Measurements from ENCODE around the gene NDUFA8. TPM values are rescaled to one million over a fixed set of nuclear protein-coding genes. Genes with fewer than 3 reads are reported as not detected.

The NDUFA8 gene
- total and polyA plus RNA-seq, 10 of the 15 experiments (the other 5 are each of a cell fraction or from before 2014, with no cell fraction given), result 44.9 to 159 (median 90.8) TPM

- no peak for TF ChIP-seq TARDBP (IDR thresholded peaks at IDR 0.05; ENCODE audit: borderline replicate concordance)
- TF ChIP-seq, protein P1, sequence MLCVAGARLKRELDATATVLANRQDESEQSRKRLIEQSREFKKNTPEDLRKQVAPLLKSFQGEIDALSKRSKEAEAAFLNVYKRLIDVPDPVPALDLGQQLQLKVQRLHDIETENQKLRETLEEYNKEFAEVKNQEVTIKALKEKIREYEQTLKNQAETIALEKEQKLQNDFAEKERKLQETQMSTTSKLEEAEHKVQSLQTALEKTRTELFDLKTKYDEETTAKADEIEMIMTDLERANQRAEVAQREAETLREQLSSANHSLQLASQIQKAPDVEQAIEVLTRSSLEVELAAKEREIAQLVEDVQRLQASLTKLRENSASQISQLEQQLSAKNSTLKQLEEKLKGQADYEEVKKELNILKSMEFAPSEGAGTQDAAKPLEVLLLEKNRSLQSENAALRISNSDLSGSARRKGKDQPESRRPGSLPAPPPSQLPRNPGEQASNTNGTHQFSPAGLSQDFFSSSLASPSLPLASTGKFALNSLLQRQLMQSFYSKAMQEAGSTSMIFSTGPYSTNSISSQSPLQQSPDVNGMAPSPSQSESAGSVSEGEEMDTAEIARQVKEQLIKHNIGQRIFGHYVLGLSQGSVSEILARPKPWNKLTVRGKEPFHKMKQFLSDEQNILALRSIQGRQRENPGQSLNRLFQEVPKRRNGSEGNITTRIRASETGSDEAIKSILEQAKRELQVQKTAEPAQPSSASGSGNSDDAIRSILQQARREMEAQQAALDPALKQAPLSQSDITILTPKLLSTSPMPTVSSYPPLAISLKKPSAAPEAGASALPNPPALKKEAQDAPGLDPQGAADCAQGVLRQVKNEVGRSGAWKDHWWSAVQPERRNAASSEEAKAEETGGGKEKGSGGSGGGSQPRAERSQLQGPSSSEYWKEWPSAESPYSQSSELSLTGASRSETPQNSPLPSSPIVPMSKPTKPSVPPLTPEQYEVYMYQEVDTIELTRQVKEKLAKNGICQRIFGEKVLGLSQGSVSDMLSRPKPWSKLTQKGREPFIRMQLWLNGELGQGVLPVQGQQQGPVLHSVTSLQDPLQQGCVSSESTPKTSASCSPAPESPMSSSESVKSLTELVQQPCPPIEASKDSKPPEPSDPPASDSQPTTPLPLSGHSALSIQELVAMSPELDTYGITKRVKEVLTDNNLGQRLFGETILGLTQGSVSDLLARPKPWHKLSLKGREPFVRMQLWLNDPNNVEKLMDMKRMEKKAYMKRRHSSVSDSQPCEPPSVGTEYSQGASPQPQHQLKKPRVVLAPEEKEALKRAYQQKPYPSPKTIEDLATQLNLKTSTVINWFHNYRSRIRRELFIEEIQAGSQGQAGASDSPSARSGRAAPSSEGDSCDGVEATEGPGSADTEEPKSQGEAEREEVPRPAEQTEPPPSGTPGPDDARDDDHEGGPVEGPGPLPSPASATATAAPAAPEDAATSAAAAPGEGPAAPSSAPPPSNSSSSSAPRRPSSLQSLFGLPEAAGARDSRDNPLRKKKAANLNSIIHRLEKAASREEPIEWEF (IDR thresholded peaks at IDR 0.05; ENCODE audit: insufficient replicate concordance, low read depth, low read length), result no peak
- no peak for TF ChIP-seq BACH1 (IDR thresholded peaks at IDR 0.05; ENCODE audit: borderline replicate concordance)
- no peak for TF ChIP-seq ETV6 (conservative IDR thresholded peaks at IDR 0.05 in 1 of 2, IDR thresholded peaks at IDR 0.05 in 1 of 2; ENCODE audit: borderline replicate concordance in 1 of 2, low read depth in 1 of 2)
- TF ChIP-seq IKZF2 (IDR thresholded peaks at IDR 0.05), result no peak
- TF ChIP-seq ATF2 (IDR thresholded peaks at IDR 0.05; ENCODE audit: low read length), result no peak
- CTCF ChIA-PET, result interaction anchor here (1.0 to 1.4 kb wide), 4 partner anchors 9 to 11 kb away, joined by 3 to 10 read pairs (median 4); no protein-coding TSS in a partner anchor
- peaks cover 0 to 2% of the 10 kb centered on the region in 2 experiments; a peak in 2 of 4 replicates for H3K27me3 ChIP-seq (replicated peaks in 1 of 2; ENCODE audit: control insufficient read depth in 2 of 2, insufficient read depth in 2 of 2, low read length in 1 of 2)
- no peaks in the 10 kb centered on the region for H3K36me3 ChIP-seq (ENCODE audit: control insufficient read depth in 2 of 2, insufficient read depth in 2 of 2, low read length in 1 of 2)
- no peak for DNase-seq (ENCODE audit: low read depth, low spot score)
- POLR2A ChIA-PET, result interaction anchor here (0.6 kb wide), 1 partner anchor 14 kb away, joined by 4 read pairs; no protein-coding TSS in a partner anchor
- 35% methylated on average over 7 of the region's 7 CpGs for whole genome bisulfite sequencing (ENCODE audit: insufficient coverage, insufficient replicate concordance, low lambda C conversion rate, missing lambda C conversion rate)
- no peaks in the 10 kb centered on the region for H3K79me2 ChIP-seq (ENCODE audit: control insufficient read depth, insufficient read depth, low read length)
- H3K27ac ChIP-seq (ENCODE audit: control insufficient read depth, insufficient read depth), result no peak overlapping the region
- H3K4me2 ChIP-seq (ENCODE audit: control insufficient read depth, insufficient read depth), result no peak overlapping the region
- H2AFZ ChIP-seq (ENCODE audit: control insufficient read depth, low read depth, low read length), result no peak overlapping the region
- intact Hi-C loops (cut with micrococcal nuclease; ENCODE audit: unreplicated experiment) (no loop called here), in situ Hi-C loops (cut with MboI) (no loop called here)
- H3K4me3 ChIP-seq, result no peak overlapping the region
- no TSS peak for BruUV-seq (replicated peaks)
- SMC1A ChIA-PET (ENCODE audit: uncharacterized antibody, unreplicated experiment), result interaction anchor here (0.9 kb wide), 1 partner anchor 13 kb away, joined by 3 read pairs; no protein-coding TSS in a partner anchor
- no peaks in the 10 kb centered on the region for H3K9me3 ChIP-seq (replicated peaks; ENCODE audit: control insufficient read depth, insufficient read depth, low read length)
- no peak for ATAC-seq
- FAIRE-seq, result no peak
- no peaks in the 10 kb centered on the region for H4K20me1 ChIP-seq (ENCODE audit: control insufficient read depth, insufficient read depth)
- no peaks in the 10 kb centered on the region for H3K4me1 ChIP-seq (ENCODE audit: control insufficient read depth, insufficient read depth, low read length)
- RAD21 ChIA-PET (ENCODE audit: unreplicated experiment), result interaction anchor here (0.7 kb wide), 1 partner anchor 329 kb away, joined by 3 read pairs; no protein-coding TSS in a partner anchor
- H3K9ac ChIP-seq (ENCODE audit: control insufficient read depth, insufficient read depth, low read length), result no peak overlapping the region
These were observed 24.1 kb downstream of the NDUFA8 start for GRCh38 chr9:122135529-122135859.

Measured in GM12878 (cell line).